Panc1 (cell line): ENCODE measurements around the gene CAPN2. TPM values are rescaled to one million over a fixed set of nuclear protein-coding genes. Genes with fewer than 3 reads are reported as not detected.

Experiments used
- ATAC-seq: fragments of 200-7000 bp; cut with Tn5 transposase; 2 replicates; pipeline ENCODE4 v1.9.1; 2020; ENCODE audit warnings: mild to moderate bottlenecking, moderate library complexity
- BruUV-seq: library from RNA; stranded (reverse); fragments of 400-500 nt; replicated peaks from 2 replicates; lab custom pipeline; 2021; lab: Mats Ljungman, UMichigan
- CTCF ChIA-PET: fragments of 300-600 bp; sonication (Branson Sonifier 250); formaldehyde crosslinking; loops from one replicate; lab custom pipeline; 2022; ENCODE audit warnings: antibody characterized with exemption; lab: Charles Lee
- POLR2A ChIA-PET: fragments of 300-600 bp; sonication (Branson Sonifier 250); formaldehyde crosslinking; loops from one replicate; lab custom pipeline; 2022; ENCODE audit warnings: antibody characterized with exemption; lab: Charles Lee
- DNase-seq: peaks from one replicate; pipeline ENCODE4 v3.0.0-alpha.2; 2010; ENCODE audit warnings: low read depth, low spot score
- H3K27ac ChIP-seq: 2 replicates; pipeline ENCODE4 v1.5.1; 2011; ENCODE audit warnings: mild to moderate bottlenecking, low read length, inconsistent platforms
- H3K27me3 ChIP-seq: fragments of 200-500 bp; sonication (Bioruptor generic); 2 replicates; pipeline ENCODE4 v1.6.0; 2014; ENCODE audit warnings: low read length, inconsistent platforms; ENCODE audit not compliant: control insufficient read depth, insufficient read depth
- H3K36me3 ChIP-seq: fragments of 200-500 bp; sonication (Bioruptor generic); 2 replicates; pipeline ENCODE4 v1.5.1; 2014; ENCODE audit warnings: inconsistent platforms, mild to moderate bottlenecking, low read length, moderate library complexity; ENCODE audit not compliant: control insufficient read depth, insufficient read depth
- H3K4me1 ChIP-seq: 2 replicates; pipeline ENCODE4 v1.5.1; 2011; ENCODE audit warnings: inconsistent platforms, mild to moderate bottlenecking, low read length, moderate library complexity; ENCODE audit not compliant: control insufficient read depth, insufficient read depth
- H3K4me3 ChIP-seq, 2 experiments: 2 replicates each; pipeline ENCODE4 v1.5.1; 2011 to 2012; ENCODE audit warnings: low read depth in 2 of 2, low read length in 2 of 2, mild to moderate bottlenecking in 2 of 2, inconsistent platforms in 1 of 2, moderate library complexity in 1 of 2
- H3K9me3 ChIP-seq: fragments of 200-500 bp; sonication (Bioruptor generic); 2 replicates; pipeline ENCODE4 v1.5.1; 2014; ENCODE audit warnings: low read depth, mild to moderate bottlenecking, inconsistent platforms, low read length, moderate library complexity; ENCODE audit not compliant: control insufficient read depth, insufficient read depth
- POLR2AphosphoS5 ChIP-seq: IDR thresholded peaks from 2 replicates; pipeline ENCODE4 v1.6.1; 2012; ENCODE audit warnings: mild to moderate bottlenecking, low read depth, low read length, moderate library complexity
- SIN3A ChIP-seq: IDR thresholded peaks from 2 replicates; pipeline ENCODE4 v1.6.1; 2012; ENCODE audit warnings: low read depth, mild to moderate bottlenecking, low read length, moderate library complexity, borderline replicate concordance; ENCODE audit not compliant: insufficient read depth
- TCF7L2 ChIP-seq: IDR thresholded peaks from 2 replicates; pipeline ENCODE4 v1.6.1; 2011; ENCODE audit warnings: mild to moderate bottlenecking, low read depth, low read length, inconsistent platforms
- in situ Hi-C: cut with HindIII; loops from 2 replicates; pipeline ENCODE4 v1.10.0; 2016; ENCODE audit warnings: low sequenced_read_pairs, low pct_unique_long_range_greater_than_20kb
- intact Hi-C: fragments of 100-400 bp; cut with micrococcal nuclease; formaldehyde crosslinking; loops from one replicate; pipeline ENCODE4 v1.10.0; 2022; ENCODE audit not compliant: unreplicated experiment
- total RNA-seq: library from RNA; stranded (reverse); gene quantifications from one replicate; pipeline ENCODE4 v1.2.1, GENCODE V29; 2021; ENCODE audit not compliant: unreplicated experiment
- TF ChIP-seq, protein P1 (sequence below), 2 experiments: IDR thresholded peaks; 2 replicates each; pipeline ENCODE4 v1.6.1; 2011 to 2012; ENCODE audit warnings: low read depth in 2 of 2, control low read depth in 1 of 2, low read length in 1 of 2, mild to moderate bottlenecking in 1 of 2, moderate library complexity in 1 of 2; ENCODE audit not compliant: insufficient read depth in 1 of 2
- TF ChIP-seq, protein P2 (sequence below): fragments of 450-650 bp; IDR thresholded peaks from 2 replicates; pipeline ENCODE4 v1.5.1; 2017; ENCODE audit warnings: mild to moderate bottlenecking

Gene CAPN2
- total RNA-seq, 1 experiment from 2014 or later, result 171 TPM

- in situ Hi-C loops, result no loop called here
- Histone ChIP-seq H3K36me3 (no peaks in the 10 kb centered on the region), H3K27me3 (no peaks in the 10 kb centered on the region), H3K4me1 (no peaks in the 10 kb centered on the region), H3K4me3 (no peak overlapping the region), H3K27ac (no peak overlapping the region), H3K9me3 (no peaks in the 10 kb centered on the region)
- intact Hi-C loops, result no loop called here
- no peak for DNase-seq
- TF ChIP-seq, protein P1, sequence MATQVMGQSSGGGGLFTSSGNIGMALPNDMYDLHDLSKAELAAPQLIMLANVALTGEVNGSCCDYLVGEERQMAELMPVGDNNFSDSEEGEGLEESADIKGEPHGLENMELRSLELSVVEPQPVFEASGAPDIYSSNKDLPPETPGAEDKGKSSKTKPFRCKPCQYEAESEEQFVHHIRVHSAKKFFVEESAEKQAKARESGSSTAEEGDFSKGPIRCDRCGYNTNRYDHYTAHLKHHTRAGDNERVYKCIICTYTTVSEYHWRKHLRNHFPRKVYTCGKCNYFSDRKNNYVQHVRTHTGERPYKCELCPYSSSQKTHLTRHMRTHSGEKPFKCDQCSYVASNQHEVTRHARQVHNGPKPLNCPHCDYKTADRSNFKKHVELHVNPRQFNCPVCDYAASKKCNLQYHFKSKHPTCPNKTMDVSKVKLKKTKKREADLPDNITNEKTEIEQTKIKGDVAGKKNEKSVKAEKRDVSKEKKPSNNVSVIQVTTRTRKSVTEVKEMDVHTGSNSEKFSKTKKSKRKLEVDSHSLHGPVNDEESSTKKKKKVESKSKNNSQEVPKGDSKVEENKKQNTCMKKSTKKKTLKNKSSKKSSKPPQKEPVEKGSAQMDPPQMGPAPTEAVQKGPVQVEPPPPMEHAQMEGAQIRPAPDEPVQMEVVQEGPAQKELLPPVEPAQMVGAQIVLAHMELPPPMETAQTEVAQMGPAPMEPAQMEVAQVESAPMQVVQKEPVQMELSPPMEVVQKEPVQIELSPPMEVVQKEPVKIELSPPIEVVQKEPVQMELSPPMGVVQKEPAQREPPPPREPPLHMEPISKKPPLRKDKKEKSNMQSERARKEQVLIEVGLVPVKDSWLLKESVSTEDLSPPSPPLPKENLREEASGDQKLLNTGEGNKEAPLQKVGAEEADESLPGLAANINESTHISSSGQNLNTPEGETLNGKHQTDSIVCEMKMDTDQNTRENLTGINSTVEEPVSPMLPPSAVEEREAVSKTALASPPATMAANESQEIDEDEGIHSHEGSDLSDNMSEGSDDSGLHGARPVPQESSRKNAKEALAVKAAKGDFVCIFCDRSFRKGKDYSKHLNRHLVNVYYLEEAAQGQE (IDR thresholded peaks at IDR 0.05; ENCODE audit: insufficient read depth in 1 of 2, low read depth in 2 of 2, low read length in 1 of 2), result no peak
- TF ChIP-seq, protein P2, sequence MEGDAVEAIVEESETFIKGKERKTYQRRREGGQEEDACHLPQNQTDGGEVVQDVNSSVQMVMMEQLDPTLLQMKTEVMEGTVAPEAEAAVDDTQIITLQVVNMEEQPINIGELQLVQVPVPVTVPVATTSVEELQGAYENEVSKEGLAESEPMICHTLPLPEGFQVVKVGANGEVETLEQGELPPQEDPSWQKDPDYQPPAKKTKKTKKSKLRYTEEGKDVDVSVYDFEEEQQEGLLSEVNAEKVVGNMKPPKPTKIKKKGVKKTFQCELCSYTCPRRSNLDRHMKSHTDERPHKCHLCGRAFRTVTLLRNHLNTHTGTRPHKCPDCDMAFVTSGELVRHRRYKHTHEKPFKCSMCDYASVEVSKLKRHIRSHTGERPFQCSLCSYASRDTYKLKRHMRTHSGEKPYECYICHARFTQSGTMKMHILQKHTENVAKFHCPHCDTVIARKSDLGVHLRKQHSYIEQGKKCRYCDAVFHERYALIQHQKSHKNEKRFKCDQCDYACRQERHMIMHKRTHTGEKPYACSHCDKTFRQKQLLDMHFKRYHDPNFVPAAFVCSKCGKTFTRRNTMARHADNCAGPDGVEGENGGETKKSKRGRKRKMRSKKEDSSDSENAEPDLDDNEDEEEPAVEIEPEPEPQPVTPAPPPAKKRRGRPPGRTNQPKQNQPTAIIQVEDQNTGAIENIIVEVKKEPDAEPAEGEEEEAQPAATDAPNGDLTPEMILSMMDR, result no peak
- no peak for TF ChIP-seq TCF7L2
- TF ChIP-seq POLR2AphosphoS5, result no peak
- no peak for TF ChIP-seq SIN3A
- ChIA-PET CTCF (no interaction called here), POLR2A (no interaction called here)
- no TSS peak for BruUV-seq
- ATAC-seq, result no peak
These were observed 29.8 kb upstream of the CAPN2 start for GRCh38 chr1:223682502-223682901.

DNA sequence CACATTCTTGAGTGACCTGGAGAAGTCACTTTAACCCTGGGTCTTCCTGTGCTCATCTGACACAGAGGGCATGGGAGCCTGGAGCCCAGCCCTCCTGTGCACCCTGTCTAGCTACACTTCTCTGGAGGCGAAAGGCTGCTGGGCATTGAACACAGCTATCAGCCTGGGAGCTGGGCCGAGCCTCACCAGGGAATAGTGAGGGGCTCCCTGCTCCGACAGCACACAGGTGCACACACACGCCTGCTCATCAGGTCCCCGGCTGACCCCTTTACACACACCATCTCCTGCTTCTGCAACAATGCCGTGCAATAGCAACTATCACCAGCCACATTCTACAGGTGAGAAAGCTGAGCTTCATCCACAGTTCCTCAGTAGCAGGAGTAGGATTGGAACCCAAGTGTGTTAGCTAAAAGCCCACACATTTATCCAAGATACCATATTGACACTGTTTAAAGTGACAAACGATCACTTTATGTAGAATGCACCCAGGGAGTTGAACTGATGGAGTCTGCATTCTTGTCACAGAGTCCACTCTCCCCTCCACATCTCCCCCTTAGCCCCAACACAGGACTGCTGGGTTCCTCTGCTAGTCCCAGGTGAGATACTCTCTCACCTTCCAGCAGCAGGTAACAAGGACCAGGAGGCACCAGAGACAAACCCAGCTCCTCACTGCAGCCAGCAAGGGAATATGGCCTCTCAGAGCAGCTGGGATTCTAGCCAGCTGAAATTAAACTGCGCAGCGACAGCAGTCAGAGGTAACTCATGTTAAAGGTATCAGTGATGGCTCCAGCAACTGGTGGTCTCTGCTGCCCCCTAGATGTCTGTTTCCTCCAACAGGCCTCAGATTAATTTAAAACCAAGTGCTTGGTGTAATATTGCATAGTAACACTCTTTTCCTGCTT, 28.5 kb upstream of the CAPN2 start:
- ATAC-seq (peak; percentile 92), DNase-seq (peak; percentile 67)
- ChIA-PET POLR2A (no interaction called here), CTCF (interaction anchor here (0.6 to 1.8 kb wide), 7 partner anchors 11 to 888 kb away, joined by 3 to 16 read pairs (median 7); partner anchors contain the start of gene TLR5)
- BruUV-seq, result no TSS peak
- no peaks in the 10 kb centered on the region for H3K36me3 ChIP-seq
- H3K4me3 ChIP-seq, result no peak overlapping the region
- no peaks in the 10 kb centered on the region for H3K9me3 ChIP-seq
- in situ Hi-C loops, result no loop called here
- H3K27me3 ChIP-seq, result no peaks in the 10 kb centered on the region
- TF ChIP-seq SIN3A, result no peak
- TF ChIP-seq, protein P2, result peak; percentile 89
- intact Hi-C loops, result loop anchor here (2.0 kb wide), 2 partner anchors 153 to 551 kb away; no protein-coding TSS in a partner anchor
- H3K4me1 ChIP-seq, result no peaks in the 10 kb centered on the region
- no peak overlapping the region for H3K27ac ChIP-seq
